Ishikawa (cell line): ENCODE data around the gene GZMM.

ENCODE experiments used
- TAF1 ChIP-seq: IDR thresholded peaks from 2 replicates; pipeline ENCODE4 v1.6.1; 2012; ENCODE audit warnings: low read depth, mild to moderate bottlenecking
- TCF12 ChIP-seq: IDR thresholded peaks from 2 replicates; pipeline ENCODE4 v1.6.1; 2012; ENCODE audit warnings: low read depth
- TF ChIP-seq, protein P1 (sequence below): IDR thresholded peaks from 2 replicates; pipeline ENCODE4 v1.6.1; 2012; ENCODE audit warnings: low read depth, mild to moderate bottlenecking

GRCh38 chr19:497491-497868 is 46.4 kb upstream of the GZMM start:
- no peak for TF ChIP-seq TAF1
- TF ChIP-seq TCF12, result no peak
- TF ChIP-seq, protein P1, sequence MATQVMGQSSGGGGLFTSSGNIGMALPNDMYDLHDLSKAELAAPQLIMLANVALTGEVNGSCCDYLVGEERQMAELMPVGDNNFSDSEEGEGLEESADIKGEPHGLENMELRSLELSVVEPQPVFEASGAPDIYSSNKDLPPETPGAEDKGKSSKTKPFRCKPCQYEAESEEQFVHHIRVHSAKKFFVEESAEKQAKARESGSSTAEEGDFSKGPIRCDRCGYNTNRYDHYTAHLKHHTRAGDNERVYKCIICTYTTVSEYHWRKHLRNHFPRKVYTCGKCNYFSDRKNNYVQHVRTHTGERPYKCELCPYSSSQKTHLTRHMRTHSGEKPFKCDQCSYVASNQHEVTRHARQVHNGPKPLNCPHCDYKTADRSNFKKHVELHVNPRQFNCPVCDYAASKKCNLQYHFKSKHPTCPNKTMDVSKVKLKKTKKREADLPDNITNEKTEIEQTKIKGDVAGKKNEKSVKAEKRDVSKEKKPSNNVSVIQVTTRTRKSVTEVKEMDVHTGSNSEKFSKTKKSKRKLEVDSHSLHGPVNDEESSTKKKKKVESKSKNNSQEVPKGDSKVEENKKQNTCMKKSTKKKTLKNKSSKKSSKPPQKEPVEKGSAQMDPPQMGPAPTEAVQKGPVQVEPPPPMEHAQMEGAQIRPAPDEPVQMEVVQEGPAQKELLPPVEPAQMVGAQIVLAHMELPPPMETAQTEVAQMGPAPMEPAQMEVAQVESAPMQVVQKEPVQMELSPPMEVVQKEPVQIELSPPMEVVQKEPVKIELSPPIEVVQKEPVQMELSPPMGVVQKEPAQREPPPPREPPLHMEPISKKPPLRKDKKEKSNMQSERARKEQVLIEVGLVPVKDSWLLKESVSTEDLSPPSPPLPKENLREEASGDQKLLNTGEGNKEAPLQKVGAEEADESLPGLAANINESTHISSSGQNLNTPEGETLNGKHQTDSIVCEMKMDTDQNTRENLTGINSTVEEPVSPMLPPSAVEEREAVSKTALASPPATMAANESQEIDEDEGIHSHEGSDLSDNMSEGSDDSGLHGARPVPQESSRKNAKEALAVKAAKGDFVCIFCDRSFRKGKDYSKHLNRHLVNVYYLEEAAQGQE, result no peak
